HepG2 (cell line): ENCODE measurements around the gene GNAZ. TPM values are rescaled to one million over a fixed set of nuclear protein-coding genes. Genes with fewer than 3 reads are reported as not detected.
A peak's percentile ranks its signal among the peaks of the same experiment; 100 is the strongest.

Experiments
- ATAC-seq: fragments of 200-7000 bp; cut with Tn5 transposase; 3 replicates; pipeline ENCODE4 v1.9.1; 2020; ENCODE audit warnings: mild to moderate bottlenecking, moderate library complexity
- BruUV-seq: library from RNA; stranded (reverse); fragments of 400-500 nt; replicated peaks from 2 replicates; lab custom pipeline; 2021; lab: Mats Ljungman, UMichigan
- CTCF ChIA-PET: fragments of 300-600 bp; formaldehyde crosslinking; extraction: SDS; loops from one replicate; lab custom pipeline; 2021; ENCODE audit warnings: low total read pairs, inconsistent platforms, low intra/inter-chr PET ratio; lab: Yijun Ruan, JAX
- POLR2A ChIA-PET: fragments of 350-600 bp; sonication (Branson Sonifier 250); formaldehyde crosslinking; loops from one replicate; lab custom pipeline; 2020; ENCODE audit warnings: antibody characterized with exemption, inconsistent platforms; lab: Yijun Ruan, JAX
- DNase-seq: peaks from one replicate; pipeline ENCODE4 v3.0.0-alpha.2; 2015; ENCODE audit warnings: low spot score
- FAIRE-seq: peaks from 3 replicates; lab custom pipeline; 2011; peaks lifted over from hg19 to GRCh38; lab: Jason Lieb, UNC
- H2AFZ ChIP-seq: one replicate; pipeline ENCODE4 v1.6.1; 2011; ENCODE audit warnings: low read length, inconsistent platforms
- H3K27ac ChIP-seq: fragments of 300-600 bp; 3 replicates; pipeline ENCODE4 v1.8.0; 2011; ENCODE audit warnings: mixed run types, mild to moderate bottlenecking, mixed read lengths, low read length, inconsistent platforms; ENCODE audit not compliant: insufficient read depth; ENCODE audit errors: extremely low read length
- H3K27me3 ChIP-seq, 2 experiments: fragments of 200-600 bp in 1 of 2; 2 replicates in 1 of 2; 3 replicates in 1 of 2; pipeline versions ENCODE4 v1.6.0 to v1.8.0; 2011; ENCODE audit warnings: low read length in 2 of 2, mild to moderate bottlenecking in 2 of 2, moderate library complexity in 2 of 2, inconsistent platforms in 1 of 2; ENCODE audit not compliant: insufficient read depth in 2 of 2, control insufficient read depth in 1 of 2
- H3K36me3 ChIP-seq, 2 experiments: fragments of 200-600 bp in 1 of 2; replicated peaks in 1 of 2; 2 replicates in 1 of 2; 3 replicates in 1 of 2; pipeline versions ENCODE4 v1.5.1 to v1.8.0; 2011; ENCODE audit warnings: low read length in 2 of 2, inconsistent platforms in 1 of 2; ENCODE audit not compliant: insufficient read depth in 2 of 2, control insufficient read depth in 1 of 2
- H3K4me1 ChIP-seq: 2 replicates; pipeline ENCODE4 v1.5.1; 2012; ENCODE audit warnings: low read length, inconsistent platforms; ENCODE audit not compliant: insufficient read depth
- H3K4me2 ChIP-seq: 2 replicates; pipeline ENCODE4 v1.6.0; 2011; ENCODE audit warnings: low read depth, low read length, inconsistent platforms
- H3K4me3 ChIP-seq, 3 experiments: fragments of 200-600 bp in 1 of 3; sonication (generic), shearing (Covaris generic) in 1 of 3; replicated peaks in 1 of 3; 2 replicates each; pipeline ENCODE4 v1.5.1; 2011 to 2016; ENCODE audit warnings: low read length in 3 of 3, inconsistent platforms in 2 of 3, low read depth in 2 of 3, mild to moderate bottlenecking in 2 of 3, control low read depth in 1 of 3, mixed read lengths in 1 of 3; ENCODE audit not compliant: insufficient read depth in 1 of 3
- H3K79me2 ChIP-seq: one replicate; pipeline ENCODE4 v1.6.1; 2011; ENCODE audit warnings: low read length, inconsistent platforms; ENCODE audit not compliant: insufficient read depth
- H3K9ac ChIP-seq: 2 replicates; pipeline ENCODE4 v1.6.0; 2011; ENCODE audit warnings: mild to moderate bottlenecking, low read depth, low read length, inconsistent platforms; ENCODE audit not compliant: insufficient read depth
- H3K9me3 ChIP-seq: 2 replicates; pipeline ENCODE4 v1.5.1; 2012; ENCODE audit warnings: mild to moderate bottlenecking, low read length
- H4K20me1 ChIP-seq: 2 replicates; pipeline ENCODE4 v1.6.0; 2011; ENCODE audit warnings: inconsistent platforms, mild to moderate bottlenecking, low read length, moderate library complexity; ENCODE audit not compliant: insufficient read depth
- NCOA5 ChIP-seq: sonication (generic); formaldehyde crosslinking; IDR thresholded peaks from 2 replicates; pipeline ENCODE4 v1.4.0; 2020; ENCODE audit warnings: missing genetic modification reagents
- PRDM10 ChIP-seq: sonication (generic); formaldehyde crosslinking; IDR thresholded peaks from 2 replicates; pipeline ENCODE4 v1.4.0; 2020; ENCODE audit warnings: low read depth, missing genetic modification reagents
- RXRA ChIP-seq: sonication (generic); formaldehyde crosslinking; IDR thresholded peaks from 2 replicates; pipeline ENCODE4 v1.5.1; 2020; ENCODE audit warnings: missing genetic modification reagents
- SOX5 ChIP-seq: IDR thresholded peaks from 2 replicates; pipeline ENCODE4 v1.6.1; 2016; ENCODE audit warnings: borderline replicate concordance
- ZBTB33 ChIP-seq: sonication (generic); formaldehyde crosslinking; IDR thresholded peaks from 2 replicates; pipeline ENCODE4 v1.4.0; 2020; ENCODE audit warnings: missing genetic modification reagents
- ZFP1 ChIP-seq: IDR thresholded peaks from 2 replicates; pipeline ENCODE4 v1.6.1; 2016
- ZNF761 ChIP-seq: sonication (generic); formaldehyde crosslinking; conservative IDR thresholded peaks from 2 replicates; pipeline ENCODE4 v1.4.0; 2020; ENCODE audit warnings: mild to moderate bottlenecking, missing genetic modification reagents
- WGBS: methylation state at CpG from one replicate; pipeline ENCODE4 v1.1.6; 2017; ENCODE audit warnings: low lambda C conversion rate; 5-methylcytosine and 5-hydroxymethylcytosine counted together
- in situ Hi-C: cut with HindIII; loops from 2 replicates; pipeline ENCODE4 v1.10.0; 2017; ENCODE audit warnings: low pct_unique_long_range_greater_than_20kb; ENCODE audit not compliant: extremely low pct_ligation_motif_present
- intact Hi-C: fragments of 100-400 bp; cut with micrococcal nuclease; formaldehyde crosslinking; loops from one replicate; pipeline ENCODE4 v1.10.0; 2022; ENCODE audit not compliant: unreplicated experiment
- polyA plus RNA-seq, 8 experiments: library from polyadenylated mRNA; depleted of rRNA in 3 of 8; stranded (reverse) in 7 of 8; unstranded in 1 of 8; fragments of >200 nt; fragmentation: Illumina TruSeq in 4 of 8; extraction: Trizol in 4 of 8; gene quantifications; 2 replicates each; pipeline versions ENCODE4 v1.2.1 to v1.2.3, GENCODE V29; 2011 to 2016; ENCODE audit warnings: low read depth in 4 of 8, missing spikeins in 1 of 8, mixed read lengths in 1 of 8; ENCODE audit not compliant: insufficient read depth in 1 of 8
- total RNA-seq, 5 experiments: library from RNA; depleted of rRNA; stranded (reverse); fragments of >200 nt; fragmentation: Illumina TruSeq; extraction: Trizol; gene quantifications; 2 replicates each; pipeline ENCODE4 v1.2.3, GENCODE V29; 2016; ENCODE audit warnings: low read depth in 1 of 5
- TF ChIP-seq, protein P1 (sequence below): sonication (generic); formaldehyde crosslinking; IDR thresholded peaks from 2 replicates; pipeline ENCODE4 v1.5.1; 2020; ENCODE audit warnings: mild to moderate bottlenecking, missing genetic modification reagents, borderline replicate concordance

Gene GNAZ
- total and polyA plus RNA-seq, 2 of the 13 experiments (the other 11 are each of a cell fraction or from before 2014, with no cell fraction given): 11.4 to 22.3 TPM

DNA sequence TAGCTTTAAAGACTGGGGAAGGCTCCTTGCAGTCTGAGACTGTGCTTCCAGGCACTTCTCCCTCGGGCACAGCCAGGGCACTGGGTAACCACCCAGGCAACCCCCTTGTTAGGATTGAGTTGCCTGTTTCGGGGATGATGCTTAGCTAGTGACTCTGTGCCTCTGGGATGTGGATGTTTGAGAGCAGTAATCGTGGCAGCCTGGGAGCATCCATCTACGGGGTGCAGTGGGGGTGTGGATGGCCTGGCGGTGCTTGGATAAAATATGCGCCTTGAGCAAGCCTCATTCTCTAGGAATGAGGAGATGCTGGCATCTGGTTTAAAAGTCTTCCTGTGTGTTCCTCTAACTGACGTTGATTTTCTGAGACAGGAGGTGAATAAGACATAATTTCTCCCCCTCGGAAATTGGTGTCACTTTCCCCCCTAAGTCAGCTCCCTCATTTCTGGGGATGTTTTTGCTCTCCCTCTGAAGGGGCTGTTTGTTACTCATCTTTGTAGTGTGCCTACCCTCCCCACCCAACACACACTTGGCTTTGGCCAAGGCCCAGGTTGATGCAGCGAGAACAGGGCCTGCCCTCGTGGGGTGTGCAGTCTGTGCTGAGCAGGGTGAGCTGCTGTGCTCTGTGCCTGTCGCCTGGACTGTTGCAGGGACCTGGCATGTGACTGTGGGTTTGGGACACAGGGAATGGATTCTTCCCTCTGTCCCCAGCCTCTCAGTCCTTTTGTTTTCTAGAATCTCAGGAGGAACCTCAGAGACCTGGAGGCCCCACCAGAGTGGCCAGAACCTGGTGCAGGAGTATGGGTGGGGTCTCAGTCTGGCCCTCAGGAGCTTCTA, 2.0 kb downstream of the GNAZ start:
- TF ChIP-seq ZBTB33 (peak; percentile 57; the same call in 1 of the 2 replicates), SOX5 (CRISPR knock-in tag) (no peak), ZFP1 (no peak), RXRA (no peak), NCOA5 (CRISPR knock-in tag) (no peak), ZNF761 (CRISPR knock-in tag) (0 out of 2 replicates have a peak, but pooled peaks have one; percentile 14), PRDM10 (peak; percentile 89; the same call in 1 of the 2 replicates)
- TF ChIP-seq, protein P1, sequence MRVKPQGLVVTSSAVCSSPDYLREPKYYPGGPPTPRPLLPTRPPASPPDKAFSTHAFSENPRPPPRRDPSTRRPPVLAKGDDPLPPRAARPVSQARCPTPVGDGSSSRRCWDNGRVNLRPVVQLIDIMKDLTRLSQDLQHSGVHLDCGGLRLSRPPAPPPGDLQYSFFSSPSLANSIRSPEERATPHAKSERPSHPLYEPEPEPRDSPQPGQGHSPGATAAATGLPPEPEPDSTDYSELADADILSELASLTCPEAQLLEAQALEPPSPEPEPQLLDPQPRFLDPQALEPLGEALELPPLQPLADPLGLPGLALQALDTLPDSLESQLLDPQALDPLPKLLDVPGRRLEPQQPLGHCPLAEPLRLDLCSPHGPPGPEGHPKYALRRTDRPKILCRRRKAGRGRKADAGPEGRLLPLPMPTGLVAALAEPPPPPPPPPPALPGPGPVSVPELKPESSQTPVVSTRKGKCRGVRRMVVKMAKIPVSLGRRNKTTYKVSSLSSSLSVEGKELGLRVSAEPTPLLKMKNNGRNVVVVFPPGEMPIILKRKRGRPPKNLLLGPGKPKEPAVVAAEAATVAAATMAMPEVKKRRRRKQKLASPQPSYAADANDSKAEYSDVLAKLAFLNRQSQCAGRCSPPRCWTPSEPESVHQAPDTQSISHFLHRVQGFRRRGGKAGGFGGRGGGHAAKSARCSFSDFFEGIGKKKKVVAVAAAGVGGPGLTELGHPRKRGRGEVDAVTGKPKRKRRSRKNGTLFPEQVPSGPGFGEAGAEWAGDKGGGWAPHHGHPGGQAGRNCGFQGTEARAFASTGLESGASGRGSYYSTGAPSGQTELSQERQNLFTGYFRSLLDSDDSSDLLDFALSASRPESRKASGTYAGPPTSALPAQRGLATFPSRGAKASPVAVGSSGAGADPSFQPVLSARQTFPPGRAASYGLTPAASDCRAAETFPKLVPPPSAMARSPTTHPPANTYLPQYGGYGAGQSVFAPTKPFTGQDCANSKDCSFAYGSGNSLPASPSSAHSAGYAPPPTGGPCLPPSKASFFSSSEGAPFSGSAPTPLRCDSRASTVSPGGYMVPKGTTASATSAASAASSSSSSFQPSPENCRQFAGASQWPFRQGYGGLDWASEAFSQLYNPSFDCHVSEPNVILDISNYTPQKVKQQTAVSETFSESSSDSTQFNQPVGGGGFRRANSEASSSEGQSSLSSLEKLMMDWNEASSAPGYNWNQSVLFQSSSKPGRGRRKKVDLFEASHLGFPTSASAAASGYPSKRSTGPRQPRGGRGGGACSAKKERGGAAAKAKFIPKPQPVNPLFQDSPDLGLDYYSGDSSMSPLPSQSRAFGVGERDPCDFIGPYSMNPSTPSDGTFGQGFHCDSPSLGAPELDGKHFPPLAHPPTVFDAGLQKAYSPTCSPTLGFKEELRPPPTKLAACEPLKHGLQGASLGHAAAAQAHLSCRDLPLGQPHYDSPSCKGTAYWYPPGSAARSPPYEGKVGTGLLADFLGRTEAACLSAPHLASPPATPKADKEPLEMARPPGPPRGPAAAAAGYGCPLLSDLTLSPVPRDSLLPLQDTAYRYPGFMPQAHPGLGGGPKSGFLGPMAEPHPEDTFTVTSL (CRISPR knock-in tag): no peak
- H3K4me2 ChIP-seq: peak overlapping the region; percentile 94
- ATAC-seq (no peak), FAIRE-seq (no peak), DNase-seq (no peak)
- peaks cover 57% of the 10 kb centered on the region for H3K79me2 ChIP-seq
- ChIA-PET CTCF (no interaction called here), POLR2A (interaction anchor here (1.0 to 2.2 kb wide), 5 partner anchors 17 to 112 kb away, joined by 3 to 9 read pairs (median 4); partner anchors contain the start of gene RAB36)
- in situ Hi-C loops (no loop called here), intact Hi-C loops (loop anchor here (10.0 kb wide), 1 partner anchor 53 kb away; no protein-coding TSS in a partner anchor)
- no peak overlapping the region for H2AFZ ChIP-seq
- no peaks in the 10 kb centered on the region for H3K9me3 ChIP-seq
- 92% methylated on average over 10 of the region's 11 CpGs for WGBS
- BruUV-seq: no TSS peak
- peak overlapping the region; percentile 51 for H3K27ac ChIP-seq
- H3K4me3 ChIP-seq: peak overlapping the region in 2 of 3 experiments; percentile 77 to 79; a peak in 4 of 6 replicates
- H3K4me1 ChIP-seq: peaks cover 80% of the 10 kb centered on the region
- H3K27me3 ChIP-seq: peaks cover 0 to 18% of the 10 kb centered on the region in 2 experiments; a peak in 2 of 5 replicates
- H4K20me1 ChIP-seq: no peaks in the 10 kb centered on the region
- peak overlapping the region; percentile 82 for H3K9ac ChIP-seq
- no peaks in the 10 kb centered on the region for H3K36me3 ChIP-seq
